ENCODE data around the gene BSCL2. TPM values are rescaled to one million over a fixed set of nuclear protein-coding genes. Genes with fewer than 3 reads are reported as not detected.

The BSCL2 gene
- total RNA-seq, 2 donors from 2014 or later, result 44.6 to 248 TPM

DNA sequence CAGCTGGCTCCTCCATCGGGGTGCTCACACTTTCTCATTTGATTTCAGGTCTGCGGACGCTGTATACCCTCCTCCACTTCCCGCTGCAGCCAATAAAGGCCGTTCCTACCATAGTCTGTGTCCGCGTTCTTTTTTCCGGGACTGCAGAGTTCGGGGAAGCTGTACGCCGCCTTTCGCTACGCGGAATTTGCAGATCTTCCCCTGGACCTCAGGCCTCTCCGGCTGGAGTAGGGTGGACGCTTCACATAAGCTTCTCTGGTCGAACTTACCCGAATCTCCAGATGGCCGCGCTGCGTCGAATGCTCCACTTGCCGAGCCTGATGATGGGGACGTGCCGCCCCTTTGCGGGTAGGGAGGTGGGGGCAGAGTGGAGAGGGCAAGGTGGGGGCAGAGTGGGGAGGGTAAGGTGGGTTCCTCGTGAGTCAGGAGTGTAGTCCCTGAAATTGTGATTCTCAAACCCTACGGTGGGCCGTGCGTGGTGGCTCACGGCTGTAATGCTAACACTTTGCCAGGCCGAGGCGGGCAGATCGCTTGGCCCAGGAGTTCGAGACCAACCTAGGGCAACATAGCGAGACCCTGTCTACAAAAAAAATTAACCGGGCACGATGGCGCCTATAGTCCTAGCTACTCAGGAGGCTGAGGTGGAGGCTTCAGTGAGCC, 41.5 kb downstream of the BSCL2 start:
- no peak for TF ChIP-seq POLR2A (IDR thresholded peaks at IDR 0.05)
- TF ChIP-seq, protein P1, sequence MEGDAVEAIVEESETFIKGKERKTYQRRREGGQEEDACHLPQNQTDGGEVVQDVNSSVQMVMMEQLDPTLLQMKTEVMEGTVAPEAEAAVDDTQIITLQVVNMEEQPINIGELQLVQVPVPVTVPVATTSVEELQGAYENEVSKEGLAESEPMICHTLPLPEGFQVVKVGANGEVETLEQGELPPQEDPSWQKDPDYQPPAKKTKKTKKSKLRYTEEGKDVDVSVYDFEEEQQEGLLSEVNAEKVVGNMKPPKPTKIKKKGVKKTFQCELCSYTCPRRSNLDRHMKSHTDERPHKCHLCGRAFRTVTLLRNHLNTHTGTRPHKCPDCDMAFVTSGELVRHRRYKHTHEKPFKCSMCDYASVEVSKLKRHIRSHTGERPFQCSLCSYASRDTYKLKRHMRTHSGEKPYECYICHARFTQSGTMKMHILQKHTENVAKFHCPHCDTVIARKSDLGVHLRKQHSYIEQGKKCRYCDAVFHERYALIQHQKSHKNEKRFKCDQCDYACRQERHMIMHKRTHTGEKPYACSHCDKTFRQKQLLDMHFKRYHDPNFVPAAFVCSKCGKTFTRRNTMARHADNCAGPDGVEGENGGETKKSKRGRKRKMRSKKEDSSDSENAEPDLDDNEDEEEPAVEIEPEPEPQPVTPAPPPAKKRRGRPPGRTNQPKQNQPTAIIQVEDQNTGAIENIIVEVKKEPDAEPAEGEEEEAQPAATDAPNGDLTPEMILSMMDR (IDR thresholded peaks at IDR 0.05), result no peak
- H3K4me1 ChIP-seq, result peaks cover 53% of the 10 kb centered on the region
- no peaks in the 10 kb centered on the region for H3K9me3 ChIP-seq
- 0 to 4% methylated on average over 26 to 39 of the region's 39 CpGs for WGBS, 2 donors
- H3K36me3 ChIP-seq (replicated peaks in 1 of 2; ENCODE audit: insufficient read depth in 1 of 2, low read depth in 2 of 2), result peaks cover 0 to 2% of the 10 kb centered on the region in 2 donors
- peak; percentile 51 to 58 (median 56) for DNase-seq
- H3K27me3 ChIP-seq, result no peaks in the 10 kb centered on the region
- ATAC-seq, result peak; percentile 33
- intact Hi-C loops (cut with DNase I), result no loop called here
- peak overlapping the region; percentile 79 to 94 (median 84) for H3K27ac ChIP-seq
- H3K4me3 ChIP-seq, result peak overlapping the region; percentile 7 to 82

DNA sequence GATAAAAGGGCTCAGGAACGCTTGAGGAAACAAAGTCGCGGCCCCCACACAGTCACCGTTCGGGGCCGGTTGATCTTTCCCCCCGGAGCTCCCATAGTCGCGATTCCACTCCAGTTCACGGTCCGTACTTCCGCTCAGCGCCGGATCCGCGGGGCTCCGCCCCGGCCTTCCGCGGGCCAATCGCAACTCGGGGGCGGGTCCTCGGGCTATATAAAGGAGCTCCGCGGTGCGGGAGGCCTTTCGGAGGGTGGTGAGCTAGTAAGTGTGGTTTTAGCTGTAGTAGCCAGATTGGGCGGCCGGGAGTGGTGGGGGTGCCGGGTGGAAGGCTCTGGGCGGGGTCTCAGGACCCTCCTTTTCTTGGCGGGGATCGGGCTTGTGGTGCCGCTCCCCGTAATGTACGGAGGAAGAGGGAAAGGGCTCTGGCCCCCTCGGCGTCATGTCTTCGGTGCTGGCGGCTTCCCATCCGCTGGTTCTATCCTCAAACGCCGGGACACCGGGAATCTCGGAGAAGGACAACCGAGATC, 42.1 kb downstream of the BSCL2 start, which contains the start of the genes C11orf98 and CSKMT:
C11orf98 (minus strand) TSS at position 136 of the 524 bp plus-strand sequence; CDS start at position 95, 41 bp downstream.
CSKMT (plus strand) TSS at position 238 of the 524 bp plus-strand sequence. CDS start 568 bp downstream, outside the sequence.
- H3K27ac ChIP-seq, result peak within 1 kb of the TSS; percentile 79 to 94 (median 84)
- H3K36me3 ChIP-seq (replicated peaks in 1 of 2; ENCODE audit: insufficient read depth in 1 of 2, low read depth in 2 of 2), result peaks cover 0 to 2% of the 10 kb centered on the region in 2 donors
- peak; percentile 95 for ATAC-seq
- no peaks in the 10 kb centered on the region for H3K9me3 ChIP-seq
- WGBS, 2 donors, result 0 to 10% methylated on average over 2 to 47 of the region's 47 CpGs
- peaks cover 47% of the 10 kb centered on the region for H3K4me1 ChIP-seq
- peak within 1 kb of the TSS; percentile 67 to 82 for H3K4me3 ChIP-seq
- DNase-seq, result peak; percentile 94 to 96 (median 95)
- peak; percentile 96 to 100 (median 99) for TF ChIP-seq POLR2A (IDR thresholded peaks at IDR 0.05)
- TF ChIP-seq, protein P1 (IDR thresholded peaks at IDR 0.05), result no peak
- H3K27me3 ChIP-seq, result no peaks in the 10 kb centered on the region
- intact Hi-C loops (cut with DNase I), result no loop called here

DNA sequence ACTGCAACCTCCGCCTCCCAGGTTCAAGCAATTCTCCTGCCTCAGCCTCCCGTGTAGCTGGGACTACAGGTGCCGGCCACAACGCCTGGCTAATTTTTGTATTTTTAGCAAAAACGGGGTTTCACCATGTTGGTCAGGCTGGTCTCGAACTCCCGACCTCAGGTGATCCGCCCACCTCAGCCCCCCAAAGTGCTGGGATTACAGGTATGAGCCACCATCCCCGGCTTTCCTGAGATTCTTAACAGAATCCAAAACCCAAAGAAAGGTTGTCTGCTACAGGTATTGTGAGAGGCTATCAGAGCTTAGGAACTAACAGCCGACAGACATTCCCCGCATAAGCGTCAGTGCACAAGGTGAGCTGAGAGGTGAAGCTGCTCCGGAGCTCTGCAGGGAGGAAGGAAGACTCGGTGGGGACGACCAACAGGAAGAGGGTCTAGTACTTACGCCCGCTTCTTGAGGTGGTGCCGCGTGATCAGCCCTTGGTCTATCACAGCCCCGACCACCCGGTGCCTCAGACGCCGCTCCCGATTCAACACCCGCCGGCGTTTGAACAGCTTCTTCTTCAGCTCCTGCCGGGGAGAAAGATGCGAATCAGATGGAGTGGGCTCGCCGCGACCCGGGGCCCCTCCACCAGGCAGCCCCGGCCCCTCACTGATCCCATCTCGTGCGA, 42.7 kb downstream of the BSCL2 start:
- peaks cover 0 to 2% of the 10 kb centered on the region in 2 donors for H3K36me3 ChIP-seq (replicated peaks in 1 of 2; ENCODE audit: insufficient read depth in 1 of 2, low read depth in 2 of 2)
- H3K9me3 ChIP-seq, result no peaks in the 10 kb centered on the region
- peak overlapping the region; percentile 79 to 94 (median 84) for H3K27ac ChIP-seq
- TF ChIP-seq POLR2A (IDR thresholded peaks at IDR 0.05), result no peak
- TF ChIP-seq, protein P1 (IDR thresholded peaks at IDR 0.05), result no peak
- H3K4me1 ChIP-seq, result peaks cover 41% of the 10 kb centered on the region
- intact Hi-C loops (cut with DNase I), result no loop called here
- DNase-seq, result peak; percentile 65 to 76 (median 70)
- H3K27me3 ChIP-seq, result no peaks in the 10 kb centered on the region
- 3 to 4% methylated on average over 21 to 36 of the region's 36 CpGs for WGBS, 2 donors
- peak overlapping the region; percentile 67 to 82 for H3K4me3 ChIP-seq
- peak; percentile 69 for ATAC-seq

DNA sequence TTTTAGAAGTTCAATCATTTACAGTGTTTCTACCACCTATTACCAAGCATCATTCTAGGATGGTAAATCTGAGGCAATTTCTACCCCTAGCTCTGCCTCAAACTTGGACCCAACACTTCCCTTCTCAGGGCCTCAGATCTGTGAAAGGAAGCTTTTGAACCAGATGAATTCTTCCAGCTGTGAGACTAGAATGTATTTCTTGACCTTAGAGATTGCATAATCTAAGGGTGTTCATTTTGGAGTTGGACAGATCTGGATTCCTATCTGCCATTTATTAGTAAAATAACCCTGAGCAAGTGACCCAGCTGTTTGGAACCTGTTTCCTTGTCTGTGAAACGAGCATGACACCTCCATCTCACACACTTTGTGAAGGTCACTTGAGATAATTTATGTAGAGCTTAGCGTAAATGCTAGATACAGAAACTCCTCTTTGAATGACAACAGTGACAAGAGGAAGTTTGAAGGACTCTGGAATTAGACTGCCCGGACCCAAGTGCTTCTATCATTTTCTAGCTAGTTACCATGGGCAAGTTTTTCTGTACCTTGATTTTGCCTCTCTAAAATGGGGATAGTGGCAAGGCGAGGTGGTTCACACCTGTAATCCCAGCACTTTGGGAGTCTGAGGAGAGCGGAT, 50.3 kb downstream of the BSCL2 start:
- Histone ChIP-seq H3K4me3 (no peak overlapping the region), H3K27me3 (no peaks in the 10 kb centered on the region), H3K4me1 (peaks cover 7% of the 10 kb centered on the region), H3K36me3 (replicated peaks in 1 of 2; ENCODE audit: insufficient read depth in 1 of 2, low read depth in 2 of 2) (no peaks in the 10 kb centered on the region), H3K27ac (no peak overlapping the region), H3K9me3 (no peaks in the 10 kb centered on the region)
- no peak for TF ChIP-seq POLR2A (IDR thresholded peaks at IDR 0.05)
- TF ChIP-seq, protein P1 (IDR thresholded peaks at IDR 0.05), result no peak
- intact Hi-C loops (cut with DNase I), result no loop called here
- WGBS, 2 donors, result 47 to 67% methylated on average over 5 of the region's 5 CpGs
- DNase-seq (no peak), ATAC-seq (no peak)

All from body of pancreas (tissue), 4 donors.